ENCODE data around the gene SPPL3. TPM values are rescaled to one million over a fixed set of nuclear protein-coding genes. Genes with fewer than 3 reads are reported as not detected.

SPPL3 gene
- total and polyA plus RNA-seq, 2 experiments from 2014 or later: 10.9 to 27.8 TPM

DNA sequence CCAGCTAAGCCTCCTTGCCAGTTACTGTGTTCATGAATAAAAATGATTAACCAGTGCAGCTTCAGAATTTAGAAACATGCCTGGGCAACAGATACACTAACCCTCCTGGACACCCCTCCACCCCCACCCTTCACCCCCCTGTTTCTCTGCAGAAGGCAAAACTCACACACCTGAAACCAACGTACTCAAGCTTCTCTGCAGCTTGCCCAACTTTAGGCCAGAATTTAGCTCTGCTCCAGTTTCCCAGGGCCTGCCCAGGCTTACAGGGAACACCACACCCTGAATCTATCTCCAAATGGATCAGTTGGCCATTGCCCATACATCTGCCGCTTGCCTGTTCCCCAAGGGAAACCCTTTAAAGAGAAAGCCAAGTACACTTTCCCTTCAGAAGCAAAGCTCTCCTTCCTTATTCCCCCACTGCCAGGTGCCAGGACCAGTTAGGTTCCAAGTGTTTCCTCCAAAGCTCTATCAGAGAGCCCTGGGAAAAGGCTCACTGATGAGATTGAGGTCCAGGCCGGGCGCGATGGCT lies 1.8 kb upstream of the SPPL3 start:
- Histone ChIP-seq H3K27me3 (ENCODE audit: insufficient read depth) (no peaks in the 10 kb centered on the region), H3K9me2 (ENCODE audit: insufficient read depth) (no peaks in the 10 kb centered on the region), H3K4me3 (no peak overlapping the region), H3F3A (replicated peaks; ENCODE audit: low read depth) (no peaks in the 10 kb centered on the region), H3K4me2 (no peak overlapping the region), H3K79me2 (replicated peaks; ENCODE audit: insufficient read depth) (peaks cover 26% of the 10 kb centered on the region), H2AFZ (no peak overlapping the region), H4K20me1 (replicated peaks; ENCODE audit: insufficient read depth) (peaks cover 12% of the 10 kb centered on the region), H3K36me3 (ENCODE audit: insufficient read depth) (no peaks in the 10 kb centered on the region), H3K4me1 (ENCODE audit: insufficient read depth) (peaks cover 5% of the 10 kb centered on the region; the same call in 1 of the 2 replicates), H3K27ac (ENCODE audit: low read depth) (no peak overlapping the region)
- Mint-ChIP-seq H3K27me3 (ENCODE audit: insufficient read depth, low read depth, poor library complexity) (peaks cover 15% of the 10 kb centered on the region), H3K27ac (no peak overlapping the region), H3K4me1 (peaks cover 16% of the 10 kb centered on the region), H3K36me3 (ENCODE audit: low read depth) (no peaks in the 10 kb centered on the region), H3K4me3 (no peak overlapping the region), H3K9me3 (no peaks in the 10 kb centered on the region)
- TF ChIP-seq, protein P1, sequence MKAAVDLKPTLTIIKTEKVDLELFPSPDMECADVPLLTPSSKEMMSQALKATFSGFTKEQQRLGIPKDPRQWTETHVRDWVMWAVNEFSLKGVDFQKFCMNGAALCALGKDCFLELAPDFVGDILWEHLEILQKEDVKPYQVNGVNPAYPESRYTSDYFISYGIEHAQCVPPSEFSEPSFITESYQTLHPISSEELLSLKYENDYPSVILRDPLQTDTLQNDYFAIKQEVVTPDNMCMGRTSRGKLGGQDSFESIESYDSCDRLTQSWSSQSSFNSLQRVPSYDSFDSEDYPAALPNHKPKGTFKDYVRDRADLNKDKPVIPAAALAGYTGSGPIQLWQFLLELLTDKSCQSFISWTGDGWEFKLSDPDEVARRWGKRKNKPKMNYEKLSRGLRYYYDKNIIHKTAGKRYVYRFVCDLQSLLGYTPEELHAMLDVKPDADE (IDR thresholded peaks at IDR 0.05): no peak
- TF ChIP-seq JUNB (IDR thresholded peaks at IDR 0.05; ENCODE audit: unreplicated experiment): no peak
- TF ChIP-seq, protein P2, sequence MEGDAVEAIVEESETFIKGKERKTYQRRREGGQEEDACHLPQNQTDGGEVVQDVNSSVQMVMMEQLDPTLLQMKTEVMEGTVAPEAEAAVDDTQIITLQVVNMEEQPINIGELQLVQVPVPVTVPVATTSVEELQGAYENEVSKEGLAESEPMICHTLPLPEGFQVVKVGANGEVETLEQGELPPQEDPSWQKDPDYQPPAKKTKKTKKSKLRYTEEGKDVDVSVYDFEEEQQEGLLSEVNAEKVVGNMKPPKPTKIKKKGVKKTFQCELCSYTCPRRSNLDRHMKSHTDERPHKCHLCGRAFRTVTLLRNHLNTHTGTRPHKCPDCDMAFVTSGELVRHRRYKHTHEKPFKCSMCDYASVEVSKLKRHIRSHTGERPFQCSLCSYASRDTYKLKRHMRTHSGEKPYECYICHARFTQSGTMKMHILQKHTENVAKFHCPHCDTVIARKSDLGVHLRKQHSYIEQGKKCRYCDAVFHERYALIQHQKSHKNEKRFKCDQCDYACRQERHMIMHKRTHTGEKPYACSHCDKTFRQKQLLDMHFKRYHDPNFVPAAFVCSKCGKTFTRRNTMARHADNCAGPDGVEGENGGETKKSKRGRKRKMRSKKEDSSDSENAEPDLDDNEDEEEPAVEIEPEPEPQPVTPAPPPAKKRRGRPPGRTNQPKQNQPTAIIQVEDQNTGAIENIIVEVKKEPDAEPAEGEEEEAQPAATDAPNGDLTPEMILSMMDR (conservative IDR thresholded peaks at IDR 0.05; ENCODE audit: low read depth in 2 of 2): no peak
- no peak for TF ChIP-seq POLR2AphosphoS5 (IDR thresholded peaks at IDR 0.05; ENCODE audit: low read depth)
- TF ChIP-seq ZNF114 (CRISPR knock-in tag; IDR thresholded peaks at IDR 0.05): no peak
- TF ChIP-seq EZH2 (IDR thresholded peaks at IDR 0.05; ENCODE audit: low read depth, unreplicated experiment): no peak
- TF ChIP-seq NANOG (IDR thresholded peaks at IDR 0.05; ENCODE audit: borderline replicate concordance): no peak
- no peak for TF ChIP-seq CREB1 (CRISPR knock-in tag; IDR thresholded peaks at IDR 0.05; ENCODE audit: low read depth)
- TF ChIP-seq ZNF462 (CRISPR knock-in tag; IDR thresholded peaks at IDR 0.05): no peak
- DNase-seq (ENCODE audit: low spot score): no peak
- ATAC-seq: no peak

Measured in GM23338 (cell line).